ENCODE data around the gene DPH5.

Gene DPH5

GRCh38 chr1:100998426-100998825 lies 27.2 kb downstream of the DPH5 start:
- no peak for TF ChIP-seq POU6F1 (CRISPR knock-in tag; IDR thresholded peaks at IDR 0.05; ENCODE audit: borderline replicate concordance, low read depth)
- TF ChIP-seq OSR1 (CRISPR knock-in tag; IDR thresholded peaks at IDR 0.05) = no peak
- no peak for TF ChIP-seq ZFP3 (CRISPR knock-in tag; IDR thresholded peaks at IDR 0.05)
- no peak for TF ChIP-seq ESRRG (CRISPR knock-in tag; IDR thresholded peaks at IDR 0.05)
- no peak for TF ChIP-seq SNAI2 (CRISPR knock-in tag; IDR thresholded peaks at IDR 0.05)
- no peak for TF ChIP-seq ZNF8 (CRISPR knock-in tag; IDR thresholded peaks at IDR 0.05)
- no peak for ATAC-seq

- TF ChIP-seq GLIS3 (CRISPR knock-in tag; IDR thresholded peaks at IDR 0.05) = no peak
- no peak for TF ChIP-seq ZC3H10 (CRISPR knock-in tag; IDR thresholded peaks at IDR 0.05)
- no peak for TF ChIP-seq ZNF70 (CRISPR knock-in tag; IDR thresholded peaks at IDR 0.05)
- no peak for TF ChIP-seq PPARA (CRISPR knock-in tag; IDR thresholded peaks at IDR 0.05; ENCODE audit: borderline replicate concordance)
- TF ChIP-seq CSRNP3 (CRISPR knock-in tag; IDR thresholded peaks at IDR 0.05) = no peak
- no peak for TF ChIP-seq ESRRG (CRISPR knock-in tag; IDR thresholded peaks at IDR 0.05)
- no peak for TF ChIP-seq SNAI2 (CRISPR knock-in tag; IDR thresholded peaks at IDR 0.05)
- no peak for TF ChIP-seq ARNTL (CRISPR knock-in tag; IDR thresholded peaks at IDR 0.05; ENCODE audit: borderline replicate concordance, low read depth)
- no peak for TF ChIP-seq CSDC2 (CRISPR knock-in tag; IDR thresholded peaks at IDR 0.05)
- ATAC-seq = no peak
These were observed 30.2 kb downstream of the DPH5 start for GRCh38 chr1:100995198-100995988.

- TF ChIP-seq CSDC2 (CRISPR knock-in tag; IDR thresholded peaks at IDR 0.05) (no peak), TOX (CRISPR knock-in tag; IDR thresholded peaks at IDR 0.05; ENCODE audit: borderline replicate concordance) (peak; percentile 59; the same call in 1 of the 2 replicates), ESRRG (CRISPR knock-in tag; IDR thresholded peaks at IDR 0.05) (no peak), ISL1 (CRISPR knock-in tag; IDR thresholded peaks at IDR 0.05) (peak; percentile 75), CREB5 (CRISPR knock-in tag; IDR thresholded peaks at IDR 0.05; ENCODE audit: low read depth) (peak; percentile 36; the same call in 1 of the 2 replicates), OSR1 (CRISPR knock-in tag; IDR thresholded peaks at IDR 0.05) (no peak), PATZ1 (CRISPR knock-in tag; IDR thresholded peaks at IDR 0.05; ENCODE audit: borderline replicate concordance) (0 out of 2 replicates have a peak, but pooled peaks have one; percentile 11), TSHZ2 (CRISPR knock-in tag; IDR thresholded peaks at IDR 0.05) (no peak), ZFP30 (CRISPR knock-in tag; IDR thresholded peaks at IDR 0.05) (no peak)
- ATAC-seq = peak; percentile 90
These were observed 36.1 kb downstream of the DPH5 start for GRCh38 chr1:100989306-100990077.

Measured in SK-N-SH treated with all-trans-retinoic acid at 6 μM for 48 hours (cell line).